ENCODE results near the gene BOLA3.

BOLA3 gene

DNA sequence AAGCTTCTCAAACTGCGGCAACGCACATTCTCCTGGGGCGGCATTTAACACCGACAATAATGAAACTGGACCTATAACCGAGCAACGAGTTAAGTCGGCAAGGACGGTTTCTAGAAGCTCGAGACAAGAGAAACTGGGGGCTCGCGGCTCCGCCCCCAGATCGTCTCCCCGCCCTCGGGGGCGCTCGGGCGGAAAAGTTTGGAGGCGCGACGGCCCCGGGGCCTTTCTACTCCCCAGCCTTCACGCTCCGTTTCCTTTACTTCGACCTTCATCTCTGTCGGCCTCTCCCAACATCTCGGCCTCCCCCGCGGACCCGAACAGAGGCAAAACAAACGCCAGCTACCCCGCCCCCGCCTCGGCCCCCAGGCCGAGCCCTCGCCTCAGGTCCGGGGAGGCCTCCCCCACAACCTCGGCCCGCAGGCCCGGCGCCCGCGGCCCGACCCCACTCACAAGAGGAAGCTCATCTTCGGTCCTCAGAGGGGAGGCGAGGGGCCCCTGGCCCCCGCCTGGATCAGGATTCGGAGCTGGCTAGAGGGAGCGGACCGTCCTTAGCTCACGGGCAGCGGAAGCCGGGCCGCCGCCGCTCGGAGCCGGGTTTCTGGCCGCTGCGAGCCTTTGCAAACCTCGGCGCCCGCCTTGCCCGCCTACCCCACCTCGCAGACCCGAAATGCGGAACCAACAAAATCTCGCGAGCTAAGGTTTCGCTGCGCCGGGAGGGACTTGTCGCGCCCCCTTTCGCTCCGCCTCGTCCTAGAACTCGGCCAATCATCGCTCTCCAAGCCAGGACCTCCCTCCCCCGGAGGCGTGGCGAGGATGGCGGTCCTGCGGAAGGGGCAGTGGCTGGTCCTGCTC lies 30.7 kb upstream of the BOLA3 start, which contains the start of gene MOB1A:
TSS of gene MOB1A (minus strand) at position 669 of the 852 bp plus-strand sequence. CDS start at position 464, 205 bp downstream.
- no peaks in the 10 kb centered on the region for H3K27me3 ChIP-seq (ENCODE audit: control insufficient read depth in 1 of 2, insufficient read depth in 2 of 2, low read length in 2 of 2)
- H3K9me3 ChIP-seq (ENCODE audit: low read length): no peaks in the 10 kb centered on the region
- peaks cover 22% of the 10 kb centered on the region for H3K4me1 ChIP-seq (ENCODE audit: insufficient read depth, low read length)

DNA sequence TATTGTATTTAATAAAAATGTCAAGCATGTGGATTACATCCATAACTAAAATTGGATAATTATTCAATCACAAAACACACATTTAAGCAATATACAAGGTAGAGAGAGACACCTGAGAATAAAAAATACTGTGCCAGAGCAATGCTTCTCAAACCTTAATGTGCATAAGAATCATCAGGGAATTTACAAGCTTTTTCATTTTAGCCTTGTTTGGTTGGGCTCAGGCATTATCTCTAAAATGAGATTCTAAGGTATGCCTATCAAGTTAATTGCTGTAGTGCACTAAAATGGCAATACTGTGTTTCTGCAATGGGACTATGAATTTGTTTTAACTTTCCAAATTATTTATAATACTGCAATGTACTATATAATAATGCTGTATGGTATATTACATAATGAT lies 30.0 kb upstream of the BOLA3 start:
- peak overlapping the region; percentile 80 for H3K9ac ChIP-seq (ENCODE audit: low read length)
- no peaks in the 10 kb centered on the region for H3K36me3 ChIP-seq (ENCODE audit: insufficient read depth, low read length)
- no peaks in the 10 kb centered on the region for H3K27me3 ChIP-seq (ENCODE audit: control insufficient read depth in 1 of 2, insufficient read depth in 2 of 2, low read length in 2 of 2)
- no peaks in the 10 kb centered on the region for H3K9me3 ChIP-seq (ENCODE audit: low read length)
- H3K4me1 ChIP-seq (ENCODE audit: insufficient read depth, low read length): peaks cover 22% of the 10 kb centered on the region
- peak overlapping the region; percentile 89 for H3K27ac ChIP-seq (ENCODE audit: low read depth, low read length)
- peak overlapping the region; percentile 73 to 99 for H3K4me3 ChIP-seq (ENCODE audit: low read depth in 1 of 2, low read length in 2 of 2)

More for the DNA sequence above, 30.7 kb upstream of the BOLA3 start, which contains the start of gene MOB1A:
- peak within 1 kb of the TSS; percentile 80 for H3K9ac ChIP-seq (ENCODE audit: low read length)
- H3K36me3 ChIP-seq (ENCODE audit: insufficient read depth, low read length): no peaks in the 10 kb centered on the region
- peak within 1 kb of the TSS; percentile 73 to 99 for H3K4me3 ChIP-seq (ENCODE audit: low read depth in 1 of 2, low read length in 2 of 2)
- H3K27ac ChIP-seq (ENCODE audit: low read depth, low read length): peak within 1 kb of the TSS; percentile 89

DNA sequence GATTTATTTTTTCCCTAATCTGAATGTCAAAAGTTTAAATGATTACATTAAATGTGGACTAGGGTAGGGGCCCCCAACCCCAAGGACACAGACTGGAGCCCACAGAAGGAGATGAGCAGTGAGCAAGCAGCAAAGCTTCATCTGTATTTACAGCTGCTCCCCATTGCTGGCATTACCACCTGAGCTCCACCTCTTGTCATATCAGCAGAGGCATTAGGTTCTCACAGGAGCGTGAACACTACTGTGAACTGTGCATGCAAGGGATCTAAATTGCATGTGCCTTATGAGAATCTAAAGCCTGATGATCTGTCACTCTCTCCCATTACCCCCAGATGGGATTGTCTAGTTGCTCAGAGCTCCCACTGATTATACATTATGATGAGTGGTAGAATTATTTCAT lies 27.2 kb upstream of the BOLA3 start:
- no peak overlapping the region for H3K4me3 ChIP-seq (ENCODE audit: low read depth in 1 of 2, low read length in 2 of 2)
- H3K9me3 ChIP-seq (ENCODE audit: low read length): no peaks in the 10 kb centered on the region
- peaks cover 22% of the 10 kb centered on the region for H3K4me1 ChIP-seq (ENCODE audit: insufficient read depth, low read length)
- H3K36me3 ChIP-seq (ENCODE audit: insufficient read depth, low read length): no peaks in the 10 kb centered on the region
- no peak overlapping the region for H3K9ac ChIP-seq (ENCODE audit: low read length)
- H3K27ac ChIP-seq (ENCODE audit: low read depth, low read length): no peak overlapping the region
- no peaks in the 10 kb centered on the region for H3K27me3 ChIP-seq (ENCODE audit: control insufficient read depth in 1 of 2, insufficient read depth in 2 of 2, low read length in 2 of 2)

GRCh38 chr2:74168739-74169138 lies 21.0 kb upstream of the BOLA3 start:
- peaks cover 44% of the 10 kb centered on the region for H3K36me3 ChIP-seq (ENCODE audit: insufficient read depth, low read length)
- no peak overlapping the region for H3K27ac ChIP-seq (ENCODE audit: low read depth, low read length)
- H3K9me3 ChIP-seq (ENCODE audit: low read length): no peaks in the 10 kb centered on the region
- no peak overlapping the region for H3K4me3 ChIP-seq (ENCODE audit: low read depth in 1 of 2, low read length in 2 of 2)
- H3K9ac ChIP-seq (ENCODE audit: low read length): no peak overlapping the region
- H3K4me1 ChIP-seq (ENCODE audit: insufficient read depth, low read length): no peaks in the 10 kb centered on the region
- no peaks in the 10 kb centered on the region for H3K27me3 ChIP-seq (ENCODE audit: control insufficient read depth in 1 of 2, insufficient read depth in 2 of 2, low read length in 2 of 2)

GRCh38 chr2:74164761-74165160 lies 17.0 kb upstream of the BOLA3 start:
- H3K27me3 ChIP-seq (ENCODE audit: control insufficient read depth in 1 of 2, insufficient read depth in 2 of 2, low read length in 2 of 2): no peaks in the 10 kb centered on the region
- H3K36me3 ChIP-seq (ENCODE audit: insufficient read depth, low read length): peaks cover 58% of the 10 kb centered on the region
- no peaks in the 10 kb centered on the region for H3K4me1 ChIP-seq (ENCODE audit: insufficient read depth, low read length)
- no peaks in the 10 kb centered on the region for H3K9me3 ChIP-seq (ENCODE audit: low read length)
- no peak overlapping the region for H3K27ac ChIP-seq (ENCODE audit: low read depth, low read length)
- H3K9ac ChIP-seq (ENCODE audit: low read length): no peak overlapping the region
- H3K4me3 ChIP-seq (ENCODE audit: low read depth in 1 of 2, low read length in 2 of 2): no peak overlapping the region

DNA sequence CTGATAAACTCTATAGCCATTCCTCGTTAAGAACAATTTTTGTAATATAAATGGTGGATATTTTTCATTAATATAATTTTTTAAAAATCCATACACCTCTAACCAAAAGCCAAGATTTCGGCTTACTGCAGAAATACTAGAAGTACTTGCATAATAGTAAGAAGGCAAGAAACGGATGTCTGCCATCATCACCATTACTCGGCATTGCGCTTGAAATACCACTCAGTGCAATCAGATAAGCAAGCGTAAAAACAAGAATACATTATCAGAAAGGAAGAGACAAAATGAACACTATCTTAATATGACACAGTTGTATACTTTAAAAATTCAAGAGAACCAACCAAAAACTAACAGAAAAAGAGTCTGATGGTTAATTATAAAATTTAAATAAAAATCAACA lies 15.2 kb upstream of the BOLA3 start:
- Histone ChIP-seq H3K9me3 (ENCODE audit: low read length) (no peaks in the 10 kb centered on the region), H3K36me3 (ENCODE audit: insufficient read depth, low read length) (peaks cover 57% of the 10 kb centered on the region)

GRCh38 chr2:74155830-74156229 lies 8.1 kb upstream of the BOLA3 start:
- Histone ChIP-seq H3K27ac (ENCODE audit: low read depth, low read length) (no peak overlapping the region), H3K36me3 (ENCODE audit: insufficient read depth, low read length) (peaks cover 50% of the 10 kb centered on the region), H3K9ac (ENCODE audit: low read length) (no peak overlapping the region), H3K9me3 (ENCODE audit: low read length) (no peaks in the 10 kb centered on the region), H3K4me3 (ENCODE audit: low read depth in 1 of 2, low read length in 2 of 2) (no peak overlapping the region), H3K4me1 (ENCODE audit: insufficient read depth, low read length) (no peaks in the 10 kb centered on the region), H3K27me3 (ENCODE audit: control insufficient read depth in 1 of 2, insufficient read depth in 2 of 2, low read length in 2 of 2) (no peaks in the 10 kb centered on the region)

More for the DNA sequence above, 15.2 kb upstream of the BOLA3 start:
- Histone ChIP-seq H3K4me1 (ENCODE audit: insufficient read depth, low read length) (no peaks in the 10 kb centered on the region), H3K9ac (ENCODE audit: low read length) (no peak overlapping the region), H3K4me3 (ENCODE audit: low read depth in 1 of 2, low read length in 2 of 2) (no peak overlapping the region), H3K27ac (ENCODE audit: low read depth, low read length) (no peak overlapping the region), H3K27me3 (ENCODE audit: control insufficient read depth in 1 of 2, insufficient read depth in 2 of 2, low read length in 2 of 2) (no peaks in the 10 kb centered on the region)

DNA sequence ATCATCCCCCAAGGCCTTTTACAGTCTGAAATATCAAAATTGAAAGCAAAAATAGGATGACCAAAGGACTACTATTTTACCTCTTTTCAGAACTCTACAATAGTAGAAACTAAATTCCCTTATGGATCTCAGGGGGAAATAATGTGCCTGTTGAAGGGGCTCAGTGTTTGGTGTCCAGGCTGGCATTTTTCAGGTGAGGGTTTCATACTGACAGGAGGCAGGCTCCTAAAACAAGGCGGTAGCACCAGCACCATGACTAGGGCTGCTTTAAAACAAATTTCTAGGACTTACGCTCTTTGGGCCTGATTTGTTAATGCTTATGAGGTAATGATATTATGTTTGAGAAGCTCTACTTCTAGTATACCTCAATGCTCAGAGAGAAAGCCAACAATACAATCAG lies 5.2 kb upstream of the BOLA3 start:
- Histone ChIP-seq H3K9ac (ENCODE audit: low read length) (no peak overlapping the region), H3K9me3 (ENCODE audit: low read length) (no peaks in the 10 kb centered on the region), H3K27ac (ENCODE audit: low read depth, low read length) (no peak overlapping the region), H3K4me3 (ENCODE audit: low read depth in 1 of 2, low read length in 2 of 2) (no peak overlapping the region), H3K36me3 (ENCODE audit: insufficient read depth, low read length) (peaks cover 27% of the 10 kb centered on the region), H3K4me1 (ENCODE audit: insufficient read depth, low read length) (peaks cover 14% of the 10 kb centered on the region), H3K27me3 (ENCODE audit: control insufficient read depth in 1 of 2, insufficient read depth in 2 of 2, low read length in 2 of 2) (no peaks in the 10 kb centered on the region)

- no peaks in the 10 kb centered on the region for H3K27me3 ChIP-seq (ENCODE audit: control insufficient read depth in 1 of 2, insufficient read depth in 2 of 2, low read length in 2 of 2)
- H3K9ac ChIP-seq (ENCODE audit: low read length): no peak overlapping the region
- H3K4me1 ChIP-seq (ENCODE audit: insufficient read depth, low read length): peaks cover 28% of the 10 kb centered on the region
- peaks cover 11% of the 10 kb centered on the region for H3K36me3 ChIP-seq (ENCODE audit: insufficient read depth, low read length)
- no peak overlapping the region for H3K27ac ChIP-seq (ENCODE audit: low read depth, low read length)
- no peak overlapping the region for H3K4me3 ChIP-seq (ENCODE audit: low read depth in 1 of 2, low read length in 2 of 2)
- no peaks in the 10 kb centered on the region for H3K9me3 ChIP-seq (ENCODE audit: low read length)
These were observed 2.0 kb upstream of the BOLA3 start for GRCh38 chr2:74149570-74150319.

GRCh38 chr2:74149247-74149525 lies 1.5 kb upstream of the BOLA3 start:
- Histone ChIP-seq H3K4me1 (ENCODE audit: insufficient read depth, low read length) (peaks cover 28% of the 10 kb centered on the region), H3K27ac (ENCODE audit: low read depth, low read length) (no peak overlapping the region), H3K9me3 (ENCODE audit: low read length) (no peaks in the 10 kb centered on the region), H3K4me3 (ENCODE audit: low read depth in 1 of 2, low read length in 2 of 2) (no peak overlapping the region), H3K36me3 (ENCODE audit: insufficient read depth, low read length) (peaks cover 11% of the 10 kb centered on the region), H3K9ac (ENCODE audit: low read length) (no peak overlapping the region), H3K27me3 (ENCODE audit: control insufficient read depth in 1 of 2, insufficient read depth in 2 of 2, low read length in 2 of 2) (no peaks in the 10 kb centered on the region)

GRCh38 chr2:74148457-74149246 lies 940 bp upstream of the BOLA3 start:
- peak overlapping the region; percentile 23 for H3K9ac ChIP-seq (ENCODE audit: low read length)
- H3K4me3 ChIP-seq (ENCODE audit: low read depth in 1 of 2, low read length in 2 of 2): peak overlapping the region; percentile 78 to 79
- peak overlapping the region; percentile 57 for H3K27ac ChIP-seq (ENCODE audit: low read depth, low read length)
- H3K36me3 ChIP-seq (ENCODE audit: insufficient read depth, low read length): peaks cover 11% of the 10 kb centered on the region
- no peaks in the 10 kb centered on the region for H3K9me3 ChIP-seq (ENCODE audit: low read length)
- peaks cover 28% of the 10 kb centered on the region for H3K4me1 ChIP-seq (ENCODE audit: insufficient read depth, low read length)
- H3K27me3 ChIP-seq (ENCODE audit: control insufficient read depth in 1 of 2, insufficient read depth in 2 of 2, low read length in 2 of 2): no peaks in the 10 kb centered on the region
